ENCODE measurements around the gene ZDHHC7.

DNA sequence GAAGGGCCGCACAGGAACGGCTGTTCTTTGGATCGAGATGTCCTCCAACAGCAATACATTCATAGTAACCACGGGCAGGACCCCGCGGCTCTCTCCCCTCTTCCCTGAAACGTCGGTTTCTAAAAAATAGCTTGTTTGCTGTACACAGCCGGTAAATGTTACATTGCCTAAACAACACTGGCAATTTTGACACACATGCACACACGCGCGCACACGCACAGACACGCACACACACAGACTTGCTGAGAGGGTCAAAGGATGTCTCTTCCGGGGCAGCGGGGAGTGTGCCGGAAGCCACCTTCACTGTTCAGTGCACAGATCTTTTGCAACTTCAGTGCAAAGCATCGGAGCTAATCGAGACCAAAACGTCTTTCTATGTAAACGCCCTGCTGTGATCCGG, 35.8 kb downstream of the ZDHHC7 start:
- TF ChIP-seq, protein P1, sequence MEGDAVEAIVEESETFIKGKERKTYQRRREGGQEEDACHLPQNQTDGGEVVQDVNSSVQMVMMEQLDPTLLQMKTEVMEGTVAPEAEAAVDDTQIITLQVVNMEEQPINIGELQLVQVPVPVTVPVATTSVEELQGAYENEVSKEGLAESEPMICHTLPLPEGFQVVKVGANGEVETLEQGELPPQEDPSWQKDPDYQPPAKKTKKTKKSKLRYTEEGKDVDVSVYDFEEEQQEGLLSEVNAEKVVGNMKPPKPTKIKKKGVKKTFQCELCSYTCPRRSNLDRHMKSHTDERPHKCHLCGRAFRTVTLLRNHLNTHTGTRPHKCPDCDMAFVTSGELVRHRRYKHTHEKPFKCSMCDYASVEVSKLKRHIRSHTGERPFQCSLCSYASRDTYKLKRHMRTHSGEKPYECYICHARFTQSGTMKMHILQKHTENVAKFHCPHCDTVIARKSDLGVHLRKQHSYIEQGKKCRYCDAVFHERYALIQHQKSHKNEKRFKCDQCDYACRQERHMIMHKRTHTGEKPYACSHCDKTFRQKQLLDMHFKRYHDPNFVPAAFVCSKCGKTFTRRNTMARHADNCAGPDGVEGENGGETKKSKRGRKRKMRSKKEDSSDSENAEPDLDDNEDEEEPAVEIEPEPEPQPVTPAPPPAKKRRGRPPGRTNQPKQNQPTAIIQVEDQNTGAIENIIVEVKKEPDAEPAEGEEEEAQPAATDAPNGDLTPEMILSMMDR (IDR thresholded peaks at IDR 0.05), result no peak
- TF ChIP-seq POLR2A (IDR thresholded peaks at IDR 0.05), result no peak

Data from thyroid gland (tissue), 4 donors.